PC-9 (cell line): ENCODE data around the gene CDC42BPA.

Experiments
- EZH2 ChIP-seq: fragments of 200-600 bp; sonication (generic); IDR thresholded peaks from 2 replicates; pipeline ENCODE4 v1.8.0; 2017; ENCODE audit warnings: antibody characterized with exemption, low read depth
- TF ChIP-seq, protein P1 (sequence below): fragments of 200-600 bp; sonication (generic); conservative IDR thresholded peaks from 2 replicates; pipeline ENCODE4 v1.6.1; 2017; ENCODE audit warnings: mixed run types, antibody characterized with exemption, mild to moderate bottlenecking, moderate library complexity

DNA sequence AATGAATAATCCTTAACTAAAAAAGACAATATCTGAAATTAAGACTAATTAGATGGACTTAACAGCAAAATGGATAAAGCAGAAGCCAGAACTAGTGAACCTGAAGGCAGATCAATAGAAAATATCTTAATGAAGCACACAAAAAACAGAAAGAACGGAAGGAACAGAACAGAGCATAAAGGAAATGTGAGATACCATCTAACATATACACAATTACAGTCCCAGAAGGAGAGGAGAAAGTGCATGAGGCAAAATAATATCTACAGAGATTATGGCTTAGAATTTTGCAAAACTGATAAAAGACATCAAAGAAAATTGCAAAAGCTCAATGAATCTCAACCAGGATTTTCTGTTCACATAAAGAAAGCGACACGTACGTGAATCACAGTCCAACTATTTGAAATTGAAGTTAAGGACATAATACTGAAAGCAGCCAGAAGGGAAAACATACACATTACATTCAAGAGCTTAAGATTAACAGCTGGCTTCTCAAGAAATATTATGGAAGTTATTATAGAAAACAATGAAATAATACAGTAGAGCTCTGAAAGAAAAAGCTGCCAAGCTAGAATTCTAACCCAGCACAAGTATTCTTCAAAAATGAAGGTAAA is 182.0 kb downstream of the CDC42BPA start:
- TF ChIP-seq EZH2: no peak
- TF ChIP-seq, protein P1, sequence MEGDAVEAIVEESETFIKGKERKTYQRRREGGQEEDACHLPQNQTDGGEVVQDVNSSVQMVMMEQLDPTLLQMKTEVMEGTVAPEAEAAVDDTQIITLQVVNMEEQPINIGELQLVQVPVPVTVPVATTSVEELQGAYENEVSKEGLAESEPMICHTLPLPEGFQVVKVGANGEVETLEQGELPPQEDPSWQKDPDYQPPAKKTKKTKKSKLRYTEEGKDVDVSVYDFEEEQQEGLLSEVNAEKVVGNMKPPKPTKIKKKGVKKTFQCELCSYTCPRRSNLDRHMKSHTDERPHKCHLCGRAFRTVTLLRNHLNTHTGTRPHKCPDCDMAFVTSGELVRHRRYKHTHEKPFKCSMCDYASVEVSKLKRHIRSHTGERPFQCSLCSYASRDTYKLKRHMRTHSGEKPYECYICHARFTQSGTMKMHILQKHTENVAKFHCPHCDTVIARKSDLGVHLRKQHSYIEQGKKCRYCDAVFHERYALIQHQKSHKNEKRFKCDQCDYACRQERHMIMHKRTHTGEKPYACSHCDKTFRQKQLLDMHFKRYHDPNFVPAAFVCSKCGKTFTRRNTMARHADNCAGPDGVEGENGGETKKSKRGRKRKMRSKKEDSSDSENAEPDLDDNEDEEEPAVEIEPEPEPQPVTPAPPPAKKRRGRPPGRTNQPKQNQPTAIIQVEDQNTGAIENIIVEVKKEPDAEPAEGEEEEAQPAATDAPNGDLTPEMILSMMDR: no peak
